Astrocyte (in vitro differentiated cells and primary cell): Measurements from ENCODE around the gene SPTB. TPM values are rescaled to one million over a fixed set of nuclear protein-coding genes. Genes with fewer than 3 reads are reported as not detected.

Source experiments
- DNase-seq: peaks from one replicate; pipeline ENCODE4 v3.0.0-alpha.2; 2010; ENCODE audit warnings: low read depth
- FAIRE-seq: peaks from 2 replicates; lab custom pipeline; 2011; peaks lifted over from hg19 to GRCh38; lab: Jason Lieb, UNC
- H2AFZ ChIP-seq: 2 replicates; pipeline ENCODE4 v1.6.0; 2012; ENCODE audit warnings: low read depth, low read length, inconsistent platforms
- H3K27ac ChIP-seq: 2 replicates; pipeline ENCODE4 v1.5.1; 2011; ENCODE audit warnings: low read depth, low read length, inconsistent platforms
- H3K27me3 ChIP-seq: 2 replicates; pipeline ENCODE4 v1.6.0; 2011; ENCODE audit warnings: low read length, inconsistent platforms; ENCODE audit not compliant: insufficient read depth
- H3K36me3 ChIP-seq: 2 replicates; pipeline ENCODE4 v1.5.1; 2011; ENCODE audit warnings: low read length, inconsistent platforms; ENCODE audit not compliant: insufficient read depth
- H3K4me1 ChIP-seq: 2 replicates; pipeline ENCODE4 v1.5.1; 2011; ENCODE audit warnings: low read length, inconsistent platforms; ENCODE audit not compliant: insufficient read depth
- H3K4me2 ChIP-seq: 2 replicates; pipeline ENCODE4 v1.6.0; 2012; ENCODE audit warnings: low read length, inconsistent platforms
- H3K4me3 ChIP-seq: 2 replicates; pipeline ENCODE4 v1.5.1; 2011; ENCODE audit warnings: low read depth, mild to moderate bottlenecking, low read length, inconsistent platforms; ENCODE audit not compliant: insufficient read depth
- H3K79me2 ChIP-seq: 2 replicates; pipeline ENCODE4 v1.6.0; 2012; ENCODE audit warnings: mild to moderate bottlenecking, low read length, inconsistent platforms; ENCODE audit not compliant: insufficient read depth
- H3K9ac ChIP-seq: 2 replicates; pipeline ENCODE4 v1.6.0; 2012; ENCODE audit warnings: mild to moderate bottlenecking, low read length, inconsistent platforms
- H3K9me3 ChIP-seq: 2 replicates; pipeline ENCODE4 v1.5.1; 2012; ENCODE audit warnings: low read depth, mild to moderate bottlenecking, low read length, inconsistent platforms; ENCODE audit not compliant: insufficient read depth
- H4K20me1 ChIP-seq: 2 replicates; pipeline ENCODE4 v1.6.0; 2012; ENCODE audit warnings: low read length, inconsistent platforms; ENCODE audit not compliant: insufficient read depth
- H3K27ac Mint-ChIP-seq: one replicate; pipeline ENCODE4 v1.8.0; 2021; ENCODE audit warnings: mild to moderate bottlenecking, mixed read lengths; ENCODE audit not compliant: unreplicated experiment
- H3K27me3 Mint-ChIP-seq: one replicate; pipeline ENCODE4 v1.8.0; 2021; ENCODE audit warnings: low read depth, mixed read lengths; ENCODE audit not compliant: unreplicated experiment
- H3K36me3 Mint-ChIP-seq: one replicate; pipeline ENCODE4 v1.8.0; 2021; ENCODE audit warnings: low read depth, mixed read lengths; ENCODE audit not compliant: unreplicated experiment
- H3K4me1 Mint-ChIP-seq: one replicate; pipeline ENCODE4 v1.8.0; 2021; ENCODE audit warnings: low read depth, mixed read lengths; ENCODE audit not compliant: unreplicated experiment
- H3K4me3 Mint-ChIP-seq: one replicate; pipeline ENCODE4 v1.8.0; 2021; ENCODE audit warnings: mild to moderate bottlenecking, moderate library complexity, mixed read lengths; ENCODE audit not compliant: unreplicated experiment
- H3K9me3 Mint-ChIP-seq: one replicate; pipeline ENCODE4 v1.8.0; 2021; ENCODE audit warnings: mild to moderate bottlenecking, mixed read lengths; ENCODE audit not compliant: unreplicated experiment
- CTCF ChIP-seq: IDR thresholded peaks from 2 replicates; pipeline ENCODE4 v1.5.1; 2011; ENCODE audit warnings: low read depth, mild to moderate bottlenecking, inconsistent platforms, low read length, moderate library complexity; ENCODE audit not compliant: insufficient read depth
- EZH2 ChIP-seq: IDR thresholded peaks from 2 replicates; pipeline ENCODE4 v1.6.1; 2012; ENCODE audit warnings: mild to moderate bottlenecking, low read length, inconsistent platforms; ENCODE audit not compliant: insufficient read depth
- total RNA-seq: library from RNA; stranded (reverse); gene quantifications from 2 replicates; pipeline ENCODE4 v1.2.1, GENCODE V29; 2021

The SPTB gene
- total RNA-seq, 1 donor from 2014 or later = 0.32 TPM

DNA sequence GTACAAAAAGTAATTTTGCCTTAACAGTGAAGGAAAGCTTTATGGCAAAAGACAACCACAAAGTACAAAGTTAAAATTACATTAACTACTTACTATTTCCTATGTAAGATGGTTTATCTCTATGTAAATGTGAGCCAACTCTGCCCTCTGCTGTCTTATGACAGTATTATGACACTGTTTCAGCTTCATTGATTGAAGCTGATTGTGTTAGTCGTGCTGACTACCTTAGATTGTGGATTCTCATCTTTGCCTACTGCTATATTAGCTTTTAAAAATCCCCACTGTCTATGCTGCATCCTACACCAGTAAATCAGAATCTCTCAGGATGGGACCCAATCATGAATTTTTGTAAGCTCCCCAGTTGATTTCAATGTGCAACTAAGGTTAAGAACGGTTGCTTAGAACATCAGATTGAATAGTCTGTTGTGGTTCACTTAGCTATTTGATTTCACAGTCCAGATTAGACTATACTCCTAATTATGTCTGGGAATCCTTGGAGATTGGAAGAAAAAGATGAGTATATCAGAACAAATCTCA is 12.2 kb upstream of the SPTB start:
- Mint-ChIP-seq H3K27me3 (no peaks in the 10 kb centered on the region), H3K4me3 (no peak overlapping the region)

GRCh38 chr14:64891173-64891838 is 11.6 kb upstream of the SPTB start:
- no peaks in the 10 kb centered on the region for H3K36me3 ChIP-seq
- H4K20me1 ChIP-seq = no peaks in the 10 kb centered on the region
- Mint-ChIP-seq H3K9me3 (peaks cover 4% of the 10 kb centered on the region), H3K4me3 (no peak overlapping the region), H3K27me3 (no peaks in the 10 kb centered on the region), H3K4me1 (no peaks in the 10 kb centered on the region), H3K36me3 (no peaks in the 10 kb centered on the region), H3K27ac (no peak overlapping the region)
- no peaks in the 10 kb centered on the region for H3K4me1 ChIP-seq
- no peak overlapping the region for H3K4me3 ChIP-seq
- no peak overlapping the region for H3K4me2 ChIP-seq
- H3K9me3 ChIP-seq = no peaks in the 10 kb centered on the region
- no peak overlapping the region for H2AFZ ChIP-seq
- no peak overlapping the region for H3K9ac ChIP-seq
- peaks cover 8% of the 10 kb centered on the region for H3K27me3 ChIP-seq
- DNase-seq = no peak
- H3K79me2 ChIP-seq = no peaks in the 10 kb centered on the region
- no peak for FAIRE-seq
- H3K27ac ChIP-seq = no peak overlapping the region
- TF ChIP-seq CTCF = no peak

More for the DNA sequence above, 12.2 kb upstream of the SPTB start:
- DNase-seq (peak; percentile 44), FAIRE-seq (peak; percentile 94)
- Histone ChIP-seq H4K20me1 (no peaks in the 10 kb centered on the region), H2AFZ (no peak overlapping the region), H3K27ac (no peak overlapping the region), H3K4me3 (no peak overlapping the region), H3K36me3 (no peaks in the 10 kb centered on the region), H3K9ac (no peak overlapping the region), H3K9me3 (no peaks in the 10 kb centered on the region), H3K79me2 (no peaks in the 10 kb centered on the region), H3K27me3 (peaks cover 5% of the 10 kb centered on the region), H3K4me2 (no peak overlapping the region), H3K4me1 (no peaks in the 10 kb centered on the region)
- peak; percentile 66 for TF ChIP-seq CTCF
- no peak for TF ChIP-seq EZH2
- H3K36me3 Mint-ChIP-seq = no peaks in the 10 kb centered on the region
- H3K9me3 Mint-ChIP-seq = peaks cover 4% of the 10 kb centered on the region
- no peak overlapping the region for H3K27ac Mint-ChIP-seq
- H3K4me1 Mint-ChIP-seq = no peaks in the 10 kb centered on the region

DNA sequence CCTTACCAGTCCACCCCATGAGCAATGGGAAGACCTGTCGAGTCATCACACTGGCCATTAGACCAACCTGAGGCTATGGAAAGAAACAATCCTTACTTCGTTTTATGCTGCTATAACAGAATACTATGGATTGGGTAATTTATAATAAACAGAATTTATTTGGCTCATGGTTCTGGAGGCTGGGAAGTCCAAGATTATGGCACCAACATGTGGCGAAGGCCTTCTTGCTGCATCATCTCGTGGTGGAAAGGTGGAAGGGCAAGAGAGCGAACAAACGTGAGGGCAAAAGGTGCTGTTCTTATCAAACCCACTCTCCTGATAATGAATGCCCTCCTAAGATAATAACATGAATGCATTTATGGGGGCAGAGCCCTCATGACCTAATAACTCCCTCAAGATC is 9.6 kb upstream of the SPTB start:
- Histone ChIP-seq H3K4me2 (no peak overlapping the region), H4K20me1 (no peaks in the 10 kb centered on the region), H3K36me3 (no peaks in the 10 kb centered on the region), H3K27ac (no peak overlapping the region), H3K9ac (no peak overlapping the region), H2AFZ (no peak overlapping the region), H3K79me2 (no peaks in the 10 kb centered on the region), H3K4me1 (no peaks in the 10 kb centered on the region), H3K4me3 (no peak overlapping the region), H3K9me3 (no peaks in the 10 kb centered on the region), H3K27me3 (peaks cover 20% of the 10 kb centered on the region)
- Mint-ChIP-seq H3K4me1 (no peaks in the 10 kb centered on the region), H3K4me3 (no peak overlapping the region), H3K36me3 (no peaks in the 10 kb centered on the region), H3K27me3 (peaks cover 12% of the 10 kb centered on the region), H3K27ac (no peak overlapping the region), H3K9me3 (peaks cover 6% of the 10 kb centered on the region)
- FAIRE-seq = no peak
- TF ChIP-seq CTCF = no peak
- no peak for TF ChIP-seq EZH2
- DNase-seq = no peak
